Measurements from ENCODE around the gene ATP6V1B1. TPM values are rescaled to one million over a fixed set of nuclear protein-coding genes. Genes with fewer than 3 reads are reported as not detected.
"Not testable (repeated sequence)": the region's sequence is repeated elsewhere in the genome, so short reads cannot be mapped to it uniquely, and the experiment has no call there.

Gene ATP6V1B1
- total RNA-seq, 2 experiments from 2014 or later = not detected

DNA sequence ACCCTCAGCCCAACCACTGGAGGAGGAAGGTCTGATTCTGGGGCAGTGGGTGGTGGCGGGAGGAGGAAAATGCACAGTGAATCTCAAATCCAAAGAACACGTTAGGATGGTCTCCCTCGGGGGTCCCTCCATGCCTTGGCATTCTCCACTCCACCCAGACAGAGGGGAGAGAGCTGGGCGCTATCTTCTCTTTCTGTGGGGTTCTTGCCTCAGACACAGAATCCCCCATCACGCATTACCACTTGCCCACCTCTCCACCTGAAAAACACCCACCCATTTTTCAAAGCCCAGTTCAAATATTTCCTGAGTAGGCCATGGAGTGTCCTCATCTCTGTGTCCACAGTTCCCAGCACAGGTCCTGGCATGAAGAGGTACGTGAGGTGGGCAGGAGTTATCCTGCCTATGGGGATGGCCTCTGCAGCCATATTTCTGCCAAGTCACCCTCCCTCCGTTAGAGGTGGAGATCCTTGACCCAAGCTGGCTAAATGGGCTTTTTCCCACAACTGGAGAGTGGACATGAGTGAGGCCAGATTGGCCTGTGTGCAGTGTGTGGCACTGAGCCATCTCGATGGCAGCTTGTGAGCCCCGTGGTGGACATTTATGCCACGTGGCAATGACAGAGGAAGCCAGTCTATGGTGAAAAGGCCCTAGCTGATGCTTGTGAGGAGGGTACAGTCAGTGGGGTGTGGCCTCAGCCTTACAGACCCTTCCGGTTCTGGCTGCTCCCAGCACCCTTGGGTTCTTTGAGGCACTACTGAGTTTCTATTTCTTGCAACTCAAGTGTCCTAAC is 68.5 kb downstream of the ATP6V1B1 start:
- intact Hi-C loops (cut with micrococcal nuclease) = loop anchor here (5.0 kb wide), 1 partner anchor 132 kb away; no protein-coding TSS in a partner anchor
- no peak overlapping the region for H3K27ac Mint-ChIP-seq
- no peak overlapping the region for H3K4me3 Mint-ChIP-seq
- no peak for DNase-seq
- CTCF ChIA-PET = interaction anchor here (0.6 to 1.2 kb wide), 3 partner anchors 19 to 327 kb away, joined by 3 to 6 read pairs (median 4); partner anchors contain the start of gene ZNF638
- peaks cover 2% of the 10 kb centered on the region for H3K27me3 Mint-ChIP-seq (ENCODE audit: low read depth)
- H3K9me3 Mint-ChIP-seq = no peaks in the 10 kb centered on the region
- H3K36me3 Mint-ChIP-seq (ENCODE audit: low read depth) = no peaks in the 10 kb centered on the region
- peaks cover 15% of the 10 kb centered on the region for H3K4me1 Mint-ChIP-seq (ENCODE audit: low read depth)

- no peak for DNase-seq
- H3K27me3 Mint-ChIP-seq (ENCODE audit: low read depth) = peaks cover 3% of the 10 kb centered on the region
- H3K4me1 Mint-ChIP-seq (ENCODE audit: low read depth) = peaks cover 12% of the 10 kb centered on the region
- CTCF ChIA-PET = interaction anchor here (1.1 kb wide), 1 partner anchor 327 kb away, joined by 4 read pairs; the partner anchor contains the start of gene ZNF638
- intact Hi-C loops (cut with micrococcal nuclease) = loop anchor here (5.0 kb wide), 1 partner anchor 133 kb away; no protein-coding TSS in a partner anchor
- no peak overlapping the region for H3K27ac Mint-ChIP-seq
- H3K9me3 Mint-ChIP-seq = no peaks in the 10 kb centered on the region
- no peak overlapping the region for H3K4me3 Mint-ChIP-seq
- no peaks in the 10 kb centered on the region for H3K36me3 Mint-ChIP-seq (ENCODE audit: low read depth)
Measured at GRCh38 chr2:71004857-71005256, 69.2 kb downstream of the ATP6V1B1 start.

DNA sequence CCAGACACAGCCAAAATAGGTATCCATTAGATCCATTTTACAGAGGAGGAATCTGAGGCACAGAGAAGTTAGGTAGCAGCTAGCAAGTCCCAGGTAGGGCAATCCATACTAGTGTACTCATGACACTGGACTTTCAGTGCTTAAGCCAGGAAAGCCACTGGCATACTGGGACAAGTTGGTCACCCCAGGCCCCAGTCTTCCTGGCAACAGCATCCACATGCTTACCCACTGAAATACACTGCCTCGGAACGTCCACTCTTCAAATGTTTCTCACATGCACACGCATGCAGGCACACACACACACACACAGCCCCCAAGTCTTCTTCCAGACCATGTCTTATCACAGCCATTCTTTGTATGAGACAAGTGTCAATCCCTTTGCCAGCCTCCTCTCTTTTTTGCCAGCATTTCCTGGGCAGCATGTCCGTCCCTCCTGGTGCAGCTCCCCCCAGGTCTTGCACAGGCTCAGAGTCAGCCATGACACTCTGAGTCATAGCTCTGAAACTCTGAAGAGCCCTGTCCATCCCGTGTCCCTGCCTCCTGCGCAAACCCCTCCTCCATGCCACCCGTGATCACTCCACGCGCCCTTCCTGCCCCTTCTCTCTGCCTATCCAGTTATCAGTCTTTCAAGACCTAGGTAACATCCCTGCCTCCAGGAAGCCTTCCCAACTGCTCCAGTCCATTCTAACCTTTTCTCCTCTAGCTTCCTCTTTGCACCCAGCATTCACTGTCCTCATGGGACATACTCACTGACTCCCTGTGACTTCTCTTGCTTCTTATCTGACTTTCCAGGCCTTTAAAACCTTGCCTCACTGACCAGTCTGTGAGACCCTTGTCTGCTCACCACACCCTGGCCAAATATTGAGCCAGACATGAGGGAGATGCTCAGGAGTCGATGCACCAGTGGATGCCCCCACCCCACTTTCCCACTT is 69.8 kb downstream of the ATP6V1B1 start:
- intact Hi-C loops (cut with micrococcal nuclease) = no loop called here
- Mint-ChIP-seq H3K36me3 (ENCODE audit: low read depth) (no peaks in the 10 kb centered on the region), H3K4me3 (no peak overlapping the region), H3K27me3 (ENCODE audit: low read depth) (peaks cover 9% of the 10 kb centered on the region), H3K9me3 (no peaks in the 10 kb centered on the region), H3K27ac (no peak overlapping the region), H3K4me1 (ENCODE audit: low read depth) (peaks cover 11% of the 10 kb centered on the region)
- DNase-seq = no peak
- CTCF ChIA-PET = interaction anchor here (1.1 kb wide), 1 partner anchor 326 kb away, joined by 4 read pairs; the partner anchor contains the start of gene ZNF638

GRCh38 chr2:71006323-71006722 is 70.6 kb downstream of the ATP6V1B1 start:
- Mint-ChIP-seq H3K27me3 (ENCODE audit: low read depth) (peaks cover 9% of the 10 kb centered on the region), H3K4me3 (no peak overlapping the region), H3K36me3 (ENCODE audit: low read depth) (no peaks in the 10 kb centered on the region), H3K27ac (no peak overlapping the region), H3K4me1 (ENCODE audit: low read depth) (peaks cover 5% of the 10 kb centered on the region), H3K9me3 (no peaks in the 10 kb centered on the region)
- intact Hi-C loops (cut with micrococcal nuclease) = no loop called here
- no peak for DNase-seq
- CTCF ChIA-PET = no interaction called here

- CTCF ChIA-PET = interaction anchor here (0.6 to 1.1 kb wide), 3 partner anchors 13 to 60 kb away, joined by 3 to 4 read pairs (median 3); no protein-coding TSS in a partner anchor
- no peak overlapping the region for H3K4me3 Mint-ChIP-seq
- H3K9me3 Mint-ChIP-seq = no peaks in the 10 kb centered on the region
- DNase-seq = no peak
- no peaks in the 10 kb centered on the region for H3K36me3 Mint-ChIP-seq (ENCODE audit: low read depth)
- H3K27me3 Mint-ChIP-seq (ENCODE audit: low read depth) = peaks cover 15% of the 10 kb centered on the region
- intact Hi-C loops (cut with micrococcal nuclease) = no loop called here
- H3K27ac Mint-ChIP-seq = no peak overlapping the region
- H3K4me1 Mint-ChIP-seq (ENCODE audit: low read depth) = no peaks in the 10 kb centered on the region
Measured at GRCh38 chr2:71006955-71007799, 71.5 kb downstream of the ATP6V1B1 start.

- no peak for DNase-seq
- H3K27me3 Mint-ChIP-seq (ENCODE audit: low read depth) = peaks cover 15% of the 10 kb centered on the region
- intact Hi-C loops (cut with micrococcal nuclease) = no loop called here
- H3K36me3 Mint-ChIP-seq (ENCODE audit: low read depth) = no peaks in the 10 kb centered on the region
- no peaks in the 10 kb centered on the region for H3K9me3 Mint-ChIP-seq
- CTCF ChIA-PET = interaction anchor here (0.6 to 1.1 kb wide), 2 partner anchors 15 to 24 kb away, joined by 3 to 4 read pairs; no protein-coding TSS in a partner anchor
- no peaks in the 10 kb centered on the region for H3K4me1 Mint-ChIP-seq (ENCODE audit: low read depth)
- no peak overlapping the region for H3K4me3 Mint-ChIP-seq
- no peak overlapping the region for H3K27ac Mint-ChIP-seq
Measured at GRCh38 chr2:71008342-71008741, 72.6 kb downstream of the ATP6V1B1 start.

GRCh38 chr2:71011786-71012185 is 76.1 kb downstream of the ATP6V1B1 start:
- intact Hi-C loops (cut with micrococcal nuclease); H3K36me3 Mint-ChIP-seq (ENCODE audit: low read depth); DNase-seq; CTCF ChIA-PET; H3K4me1 Mint-ChIP-seq (ENCODE audit: low read depth); H3K27ac Mint-ChIP-seq; H3K9me3 Mint-ChIP-seq; H3K4me3 Mint-ChIP-seq: not testable (repeated sequence)
- peaks cover 15% of the 10 kb centered on the region for H3K27me3 Mint-ChIP-seq (ENCODE audit: low read depth)

Other genes starting within 250 kb of the ATP6V1B1 start
- 10 to 100 TPM; 42.9 to 46.2 TPM for gene ADD2, start 167.7 kb upstream of the ATP6V1B1 start, total RNA-seq
- gene FIGLA, start 145.3 kb upstream of the ATP6V1B1 start, total RNA-seq = not detected
- gene CLEC4F, start 115.3 kb upstream of the ATP6V1B1 start, total RNA-seq = not detected
- gene CD207, start 100.1 kb upstream of the ATP6V1B1 start, total RNA-seq = not detected
- gene VAX2, start 35.3 kb upstream of the ATP6V1B1 start, total RNA-seq = not detected
- gene ANKRD53, start 42.7 kb downstream of the ATP6V1B1 start, total RNA-seq = under 1 TPM in 1 of 2 experiments, not detected in 1; 0.24 TPM
- gene TEX261, start 59.0 kb downstream of the ATP6V1B1 start, total RNA-seq = 10 to 100 TPM; 17.8 to 18.7 TPM
- gene NAGK, start 132.7 kb downstream of the ATP6V1B1 start, total RNA-seq = 10 to 100 TPM; 33.2 to 38.3 TPM
- gene MCEE, start 194.3 kb downstream of the ATP6V1B1 start, total RNA-seq = 10 to 100 TPM; 14.0 to 15.8 TPM
- 10 to 100 TPM; 27.0 to 32.3 TPM for gene MPHOSPH10, start 194.7 kb downstream of the ATP6V1B1 start, total RNA-seq